Transverse colon (tissue), 4 donors: ENCODE measurements around the gene IGF2BP3. TPM values are rescaled to one million over a fixed set of nuclear protein-coding genes. Genes with fewer than 3 reads are reported as not detected.
"Not testable (repeated sequence)": the region's sequence is repeated elsewhere in the genome, so short reads cannot be mapped to it uniquely, and the experiment has no call there.

Experiments used
- DNase-seq: peaks from one replicate; pipeline ENCODE4 v3.0.0-alpha.2; 2019
- H3K27ac ChIP-seq, 4 donors: fragments of 200-600 bp; sonication (generic); 2 replicates each; pipeline ENCODE4 v1.5.1; 2016 to 2018; ENCODE audit warnings: inconsistent platforms in 4 of 4
- H3K27me3 ChIP-seq: fragments of 200-600 bp; sonication (generic); 2 replicates; pipeline ENCODE4 v1.5.1; 2017; ENCODE audit warnings: inconsistent platforms
- H3K36me3 ChIP-seq, 4 donors: fragments of 200-600 bp; sonication (generic); 2 replicates each; pipeline ENCODE4 v1.5.1; 2017 to 2019; ENCODE audit warnings: inconsistent platforms in 4 of 4
- H3K4me1 ChIP-seq, 4 donors: fragments of 200-600 bp; sonication (generic); 2 replicates each; pipeline ENCODE4 v1.5.1; 2017 to 2020; ENCODE audit warnings: inconsistent platforms in 4 of 4
- H3K4me3 ChIP-seq, 4 donors: fragments of 200-600 bp; sonication (generic); 1 replicate in 1 of 4; 2 replicates in 3 of 4; pipeline versions ENCODE4 v1.5.1 to v1.6.1; 2017 to 2019; ENCODE audit warnings: inconsistent platforms in 4 of 4
- H3K9me3 ChIP-seq, 2 donors: fragments of 200-600 bp; sonication (generic); 2 replicates each; pipeline ENCODE4 v1.5.1; 2017 to 2019; ENCODE audit warnings: inconsistent platforms in 2 of 2
- EP300 ChIP-seq: sonication (generic); formaldehyde crosslinking; IDR thresholded peaks from one replicate; pipeline ENCODE4 v1.6.1; 2017; ENCODE audit warnings: antibody characterized with exemption, low read depth
- POLR2A ChIP-seq: fragments of 450-650 bp; IDR thresholded peaks from one replicate; pipeline ENCODE4 v1.6.1; 2016; ENCODE audit warnings: antibody characterized with exemption, mild to moderate bottlenecking, moderate library complexity
- POLR2AphosphoS5 ChIP-seq, 3 donors: sonication (generic); formaldehyde crosslinking; IDR thresholded peaks; one replicate each; pipeline ENCODE4 v1.6.1; 2016; ENCODE audit warnings: antibody characterized with exemption in 3 of 3
- WGBS, 2 donors: methylation state at CpG; one replicate each; pipeline ENCODE4 v1.1.5; 2018; ENCODE audit warnings: low coverage in 1 of 2; 5-methylcytosine and 5-hydroxymethylcytosine counted together
- in situ Hi-C, 4 donors: fragments of 200-750 bp; cut with MboI; loops; one replicate each; pipeline versions ENCODE4 v1.15.0 to v1.15.1; 2017; ENCODE audit warnings: low sequenced_read_pairs in 3 of 4, low pct_ligation_motif_present in 1 of 4, low pct_unique_long_range_greater_than_20kb in 1 of 4
- intact Hi-C: fragments of 100-400 bp; cut with DNase I; formaldehyde crosslinking; loops from one replicate; pipeline ENCODE4 v1.15.1; 2023; ENCODE audit warnings: low total_unique reads
- total RNA-seq, 4 donors: library from RNA; depleted of rRNA; stranded (reverse); fragments of >200 nt; gene quantifications; one replicate each; pipeline ENCODE4 v1.1.0, GENCODE V29; 2016
- TF ChIP-seq, protein P1 (sequence below), 5 experiments: fragments of 200-600 bp in 3 of 5; fragments of 450-650 bp in 2 of 5; sonication (generic) in 3 of 5; IDR thresholded peaks; 1 replicate in 2 of 5; 2 replicates in 3 of 5; pipeline ENCODE4 v1.5.1; 2016 to 2017; ENCODE audit warnings: antibody characterized with exemption in 5 of 5, inconsistent platforms in 3 of 5, mild to moderate bottlenecking in 2 of 5, moderate library complexity in 1 of 5

The IGF2BP3 gene
- total RNA-seq, 4 donors from 2014 or later = 0.41 to 0.64 TPM; not detected in 2

DNA sequence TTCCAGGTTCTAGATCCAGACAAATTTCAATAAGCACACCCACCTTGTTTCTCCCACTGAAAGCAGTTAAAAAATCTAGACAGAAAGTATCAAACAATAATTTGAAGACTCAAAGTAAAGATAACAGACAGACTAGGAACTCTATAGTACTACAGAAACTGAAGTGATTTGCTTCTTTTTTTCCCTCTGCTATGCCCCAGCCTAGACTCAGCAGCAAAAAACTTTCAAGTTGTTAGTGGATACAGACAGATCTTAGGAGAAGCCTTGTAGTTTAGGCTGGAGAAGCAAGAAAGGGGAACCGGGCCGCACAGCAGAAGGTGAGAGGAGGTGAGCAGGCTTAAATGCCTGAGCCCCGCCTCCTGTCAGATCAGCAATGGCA is 65.1 kb downstream of the IGF2BP3 start:
- Histone ChIP-seq H3K27me3 (no peaks in the 10 kb centered on the region), H3K27ac (no peak overlapping the region), H3K36me3 (no peaks in the 10 kb centered on the region), H3K4me1 (no peaks in the 10 kb centered on the region), H3K9me3 (no peaks in the 10 kb centered on the region), H3K4me3 (no peak overlapping the region)
- in situ Hi-C loops (no loop called here), intact Hi-C loops (no loop called here)
- WGBS, 2 donors = 80 to 100% methylated on average over 2 to 3 of the region's 3 CpGs
- TF ChIP-seq POLR2AphosphoS5 (IDR thresholded peaks at IDR 0.05) (no peak), EP300 (no peak), POLR2A (no peak)
- TF ChIP-seq, protein P1, sequence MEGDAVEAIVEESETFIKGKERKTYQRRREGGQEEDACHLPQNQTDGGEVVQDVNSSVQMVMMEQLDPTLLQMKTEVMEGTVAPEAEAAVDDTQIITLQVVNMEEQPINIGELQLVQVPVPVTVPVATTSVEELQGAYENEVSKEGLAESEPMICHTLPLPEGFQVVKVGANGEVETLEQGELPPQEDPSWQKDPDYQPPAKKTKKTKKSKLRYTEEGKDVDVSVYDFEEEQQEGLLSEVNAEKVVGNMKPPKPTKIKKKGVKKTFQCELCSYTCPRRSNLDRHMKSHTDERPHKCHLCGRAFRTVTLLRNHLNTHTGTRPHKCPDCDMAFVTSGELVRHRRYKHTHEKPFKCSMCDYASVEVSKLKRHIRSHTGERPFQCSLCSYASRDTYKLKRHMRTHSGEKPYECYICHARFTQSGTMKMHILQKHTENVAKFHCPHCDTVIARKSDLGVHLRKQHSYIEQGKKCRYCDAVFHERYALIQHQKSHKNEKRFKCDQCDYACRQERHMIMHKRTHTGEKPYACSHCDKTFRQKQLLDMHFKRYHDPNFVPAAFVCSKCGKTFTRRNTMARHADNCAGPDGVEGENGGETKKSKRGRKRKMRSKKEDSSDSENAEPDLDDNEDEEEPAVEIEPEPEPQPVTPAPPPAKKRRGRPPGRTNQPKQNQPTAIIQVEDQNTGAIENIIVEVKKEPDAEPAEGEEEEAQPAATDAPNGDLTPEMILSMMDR (IDR thresholded peaks at IDR 0.05) = no peak
- DNase-seq = no peak

DNA sequence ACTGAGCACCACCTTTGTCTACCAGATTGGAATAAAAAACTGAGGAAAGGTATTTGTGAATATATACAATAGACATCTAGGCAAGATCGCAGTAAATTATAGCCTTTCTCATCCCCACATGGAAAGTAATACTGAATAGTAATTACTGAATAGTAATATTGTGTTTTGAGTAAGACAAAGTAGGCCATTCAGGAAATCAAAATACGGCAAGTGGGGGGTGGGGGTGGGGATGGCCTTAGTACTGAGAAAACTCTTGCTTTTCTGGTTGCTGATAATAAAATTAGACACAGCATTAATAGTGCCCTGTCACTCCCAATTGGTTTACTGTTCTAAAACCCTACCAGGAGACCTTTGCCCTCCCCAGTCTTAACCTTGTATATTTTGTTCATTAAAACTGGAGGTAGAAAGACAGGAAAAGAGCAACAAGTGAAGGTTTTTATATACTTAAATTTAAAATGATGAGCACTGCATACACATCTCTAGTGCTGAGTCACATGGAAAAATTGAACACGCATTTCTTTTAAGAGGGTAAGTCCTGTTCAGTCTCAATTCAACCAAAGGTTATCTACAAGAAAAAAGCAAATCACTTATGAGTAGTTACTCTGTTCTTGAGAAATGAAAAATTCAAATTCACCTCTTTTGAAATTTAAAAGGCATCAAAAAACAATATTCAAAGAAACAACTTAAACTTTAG is 65.6 kb downstream of the IGF2BP3 start:
- no peaks in the 10 kb centered on the region for H3K36me3 ChIP-seq
- H3K4me3 ChIP-seq = no peak overlapping the region
- no peaks in the 10 kb centered on the region for H3K4me1 ChIP-seq
- in situ Hi-C loops = no loop called here
- no peak for DNase-seq
- no peaks in the 10 kb centered on the region for H3K27me3 ChIP-seq
- H3K9me3 ChIP-seq = no peaks in the 10 kb centered on the region
- no peak overlapping the region for H3K27ac ChIP-seq
- intact Hi-C loops = no loop called here
- TF ChIP-seq POLR2A = no peak
- TF ChIP-seq, protein P1 (IDR thresholded peaks at IDR 0.05) = no peak
- no peak for TF ChIP-seq POLR2AphosphoS5 (IDR thresholded peaks at IDR 0.05)
- TF ChIP-seq EP300 = no peak
- 71 to 72% methylated on average over 3 of the region's 3 CpGs for WGBS, 2 donors

DNA sequence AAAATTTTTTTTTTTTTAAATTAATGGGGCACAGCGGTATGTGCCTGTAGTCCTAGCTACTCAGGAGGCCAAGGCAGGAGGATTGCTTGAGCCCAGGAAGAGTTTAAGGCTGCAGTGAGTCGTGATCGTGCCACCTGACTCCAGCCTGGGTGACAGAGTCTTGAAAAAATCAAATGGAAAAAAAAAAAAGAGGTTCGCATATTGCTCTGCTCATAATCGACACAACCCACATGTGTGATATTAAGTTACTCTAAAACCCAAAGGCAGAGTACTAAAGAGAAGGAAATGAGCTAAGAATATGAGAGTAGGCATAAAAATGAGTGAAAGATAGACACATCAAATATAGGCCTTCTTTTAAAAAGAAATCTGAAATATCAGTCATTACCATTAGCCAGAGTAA is 66.3 kb downstream of the IGF2BP3 start:
- H3K27me3 ChIP-seq = no peaks in the 10 kb centered on the region
- no peak overlapping the region for H3K4me3 ChIP-seq
- no peaks in the 10 kb centered on the region for H3K36me3 ChIP-seq
- no peak for DNase-seq
- no peaks in the 10 kb centered on the region for H3K9me3 ChIP-seq
- no peak overlapping the region for H3K27ac ChIP-seq
- TF ChIP-seq, protein P1 (IDR thresholded peaks at IDR 0.05) = no peak
- TF ChIP-seq POLR2AphosphoS5 (IDR thresholded peaks at IDR 0.05) (no peak), EP300 (no peak), POLR2A (no peak)
- WGBS, 2 donors = 93 to 100% methylated on average over 1 to 5 of the region's 5 CpGs
- intact Hi-C loops = no loop called here
- in situ Hi-C loops = no loop called here
- H3K4me1 ChIP-seq = no peaks in the 10 kb centered on the region

DNA sequence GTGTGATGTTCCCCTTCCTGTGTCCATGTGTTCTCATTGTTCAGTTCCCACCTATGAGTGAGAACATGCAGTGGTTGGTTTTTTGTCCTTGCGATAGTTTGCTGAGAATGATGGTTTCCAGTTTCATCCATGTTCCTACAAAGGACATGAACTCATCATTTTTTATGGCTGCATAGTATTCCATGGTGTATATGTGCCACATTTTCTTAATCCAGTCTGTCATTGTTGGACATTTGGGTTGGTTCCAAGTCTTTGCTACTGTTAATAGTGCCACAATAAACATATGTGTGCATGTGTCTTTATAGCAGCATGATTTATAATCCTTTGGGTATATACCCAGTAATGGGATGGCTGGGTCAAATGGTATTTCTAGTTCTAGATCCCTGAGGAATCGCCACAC is 72.2 kb downstream of the IGF2BP3 start:
- H3K4me1 ChIP-seq, DNase-seq, H3K36me3 ChIP-seq, H3K27ac ChIP-seq, H3K4me3 ChIP-seq, intact Hi-C loops, H3K27me3 ChIP-seq, H3K9me3 ChIP-seq, in situ Hi-C loops: not testable (repeated sequence)
- 86% methylated on average over 2 of the region's 2 CpGs; no CpG with 5 or more reads in 1 of the 2 donors for WGBS, 2 donors

DNA sequence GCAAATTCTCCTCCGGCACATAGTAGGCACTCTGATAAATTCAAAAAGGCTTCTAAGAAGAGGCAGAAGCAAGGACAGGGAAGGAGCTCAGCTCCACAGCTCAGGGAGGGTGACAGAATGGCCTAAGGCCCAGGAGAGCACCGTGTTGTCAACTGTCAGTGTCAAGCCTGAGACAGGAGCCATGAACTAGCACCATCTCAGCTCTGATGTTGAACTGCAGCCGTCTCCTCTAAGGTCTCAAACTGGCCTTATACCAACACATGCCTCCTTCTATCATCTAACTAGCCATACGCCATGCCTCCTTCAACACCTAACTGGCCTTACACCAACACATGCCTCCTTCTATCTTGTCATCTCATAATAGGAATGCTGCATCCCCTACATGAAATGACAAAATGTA is 73.0 kb downstream of the IGF2BP3 start:
- TF ChIP-seq EP300 = no peak
- no peak for TF ChIP-seq POLR2AphosphoS5 (IDR thresholded peaks at IDR 0.05)
- TF ChIP-seq, protein P1 (IDR thresholded peaks at IDR 0.05) = no peak
- no peak for TF ChIP-seq POLR2A
- H3K4me3 ChIP-seq = no peak overlapping the region
- H3K27ac ChIP-seq = no peak overlapping the region
- in situ Hi-C loops (no loop called here), intact Hi-C loops (no loop called here)
- H3K27me3 ChIP-seq = no peaks in the 10 kb centered on the region
- H3K4me1 ChIP-seq = no peaks in the 10 kb centered on the region
- no peak for DNase-seq
- H3K9me3 ChIP-seq = no peaks in the 10 kb centered on the region
- 79 to 100% methylated on average over 1 to 4 of the region's 4 CpGs for WGBS, 2 donors
- H3K36me3 ChIP-seq = no peaks in the 10 kb centered on the region
